Liver (tissue), 9 donors: ENCODE results near the gene CAMK1D. TPM values are rescaled to one million over a fixed set of nuclear protein-coding genes. Genes with fewer than 3 reads are reported as not detected.

Experiments used
- DNase-seq: peaks from one replicate; pipeline ENCODE4 v3.0.0-alpha.2; 2017; ENCODE audit warnings: low spot score
- H3K27ac ChIP-seq, 2 donors: one replicate each; pipeline ENCODE4 v1.7.0; 2013; ENCODE audit warnings: inconsistent platforms in 2 of 2, low read length in 2 of 2, control low read depth in 1 of 2, low read depth in 1 of 2, mild to moderate bottlenecking in 1 of 2
- H3K27me3 ChIP-seq, 4 donors: one replicate each; pipeline versions ENCODE4 v1.6.1 to v1.7.0; 2013; ENCODE audit warnings: low read length in 3 of 4, inconsistent platforms in 1 of 4, mild to moderate bottlenecking in 1 of 4, moderate library complexity in 1 of 4; ENCODE audit not compliant: control insufficient read depth in 4 of 4, insufficient read depth in 4 of 4
- H3K36me3 ChIP-seq, 4 donors: one replicate each; pipeline versions ENCODE4 v1.6.1 to v1.7.0; 2013; ENCODE audit warnings: low read length in 3 of 4, mild to moderate bottlenecking in 3 of 4, low read depth in 1 of 4, moderate library complexity in 1 of 4; ENCODE audit not compliant: control insufficient read depth in 4 of 4, insufficient read depth in 3 of 4
- H3K4me1 ChIP-seq, 4 donors: one replicate each; pipeline versions ENCODE4 v1.6.1 to v1.7.0; 2013; ENCODE audit warnings: low read length in 3 of 4, mild to moderate bottlenecking in 3 of 4, moderate library complexity in 1 of 4; ENCODE audit not compliant: control insufficient read depth in 4 of 4, insufficient read depth in 4 of 4
- H3K4me3 ChIP-seq, 3 donors: one replicate each; pipeline versions ENCODE4 v1.6.1 to v1.7.0; 2013; ENCODE audit warnings: low read length in 3 of 3, control low read depth in 1 of 3, low read depth in 1 of 3, mild to moderate bottlenecking in 1 of 3
- H3K9ac ChIP-seq, 2 donors: one replicate each; pipeline ENCODE4 v1.7.0; 2013; ENCODE audit warnings: low read length in 2 of 2, mild to moderate bottlenecking in 2 of 2, moderate library complexity in 2 of 2, control low read depth in 1 of 2, low read depth in 1 of 2
- H3K9me3 ChIP-seq, 4 donors: one replicate each; pipeline versions ENCODE4 v1.6.1 to v1.7.0; 2013; ENCODE audit warnings: low read length in 3 of 4; ENCODE audit not compliant: control insufficient read depth in 4 of 4
- EGR1 ChIP-seq, 2 donors: IDR thresholded peaks; 2 replicates each; pipeline ENCODE4 v1.6.1; 2016 to 2018; ENCODE audit warnings: antibody characterized with exemption in 2 of 2, low read depth in 2 of 2
- FOXA1 ChIP-seq: IDR thresholded peaks from 2 replicates; pipeline ENCODE4 v1.6.1; 2016; ENCODE audit warnings: antibody characterized with exemption
- FOXA2 ChIP-seq: IDR thresholded peaks from 2 replicates; pipeline ENCODE4 v1.6.1; 2016; ENCODE audit warnings: antibody characterized with exemption
- GABPA ChIP-seq, 2 donors: IDR thresholded peaks in 1 of 2; conservative IDR thresholded peaks in 1 of 2; 2 replicates each; pipeline ENCODE4 v1.6.1; 2016; ENCODE audit warnings: antibody characterized with exemption in 2 of 2, mild to moderate bottlenecking in 1 of 2, moderate library complexity in 1 of 2
- HNF4A ChIP-seq, 2 donors: conservative IDR thresholded peaks; 2 replicates each; pipeline ENCODE4 v1.6.1; 2016; ENCODE audit warnings: antibody characterized with exemption in 2 of 2, mild to moderate bottlenecking in 2 of 2
- HNF4G ChIP-seq: IDR thresholded peaks from 2 replicates; pipeline ENCODE4 v1.6.1; 2016; ENCODE audit warnings: antibody characterized with exemption
- JUND ChIP-seq, 2 donors: IDR thresholded peaks; 2 replicates each; pipeline ENCODE4 v1.6.1; 2016; ENCODE audit warnings: antibody characterized with exemption in 2 of 2
- NR2F2 ChIP-seq: IDR thresholded peaks from 2 replicates; pipeline ENCODE4 v1.6.1; 2016; ENCODE audit warnings: antibody characterized with exemption
- RAD21 ChIP-seq, 2 donors: IDR thresholded peaks; 2 replicates each; pipeline ENCODE4 v1.6.1; 2016; ENCODE audit warnings: antibody characterized with exemption in 2 of 2, mild to moderate bottlenecking in 2 of 2
- RXRA ChIP-seq, 2 donors: IDR thresholded peaks; 2 replicates each; pipeline ENCODE4 v1.6.1; 2017 to 2018; ENCODE audit warnings: antibody characterized with exemption in 2 of 2, mild to moderate bottlenecking in 1 of 2
- SP1 ChIP-seq: IDR thresholded peaks from 2 replicates; pipeline ENCODE4 v1.6.1; 2018; ENCODE audit warnings: antibody characterized with exemption, mild to moderate bottlenecking
- TAF1 ChIP-seq: conservative IDR thresholded peaks from 2 replicates; pipeline ENCODE4 v1.6.1; 2016; ENCODE audit warnings: antibody characterized with exemption, mild to moderate bottlenecking
- YY1 ChIP-seq: IDR thresholded peaks from 2 replicates; pipeline ENCODE4 v1.6.1; 2016; ENCODE audit warnings: antibody characterized with exemption, mild to moderate bottlenecking
- WGBS: extraction: QIAGEN DNeasy Blood & Tissue Kit; methylation state at CpG from one replicate; pipeline ENCODE4 v1.1.7; 2013; 5-methylcytosine and 5-hydroxymethylcytosine counted together
- polyA plus RNA-seq, 2 donors: library from polyadenylated mRNA; stranded (reverse) in 1 of 2; unstranded in 1 of 2; fragments of 200-250 nt in 1 of 2; fragments of >200 nt in 1 of 2; fragmentation: Nextera tagmentation in 1 of 2; extraction: Ambion mirVana in 1 of 2; gene quantifications; one replicate each; pipeline versions ENCODE4 v1.2.1 to v1.2.3, GENCODE V29; 2013 to 2015
- total RNA-seq, 2 donors: library from RNA; depleted of rRNA; stranded (reverse); fragments of >200 nt; gene quantifications; one replicate each; pipeline ENCODE4 v1.2.3, GENCODE V29; 2014
- TF ChIP-seq, protein P1 (sequence below): IDR thresholded peaks from 2 replicates; pipeline ENCODE4 v1.6.1; 2016; ENCODE audit warnings: antibody characterized with exemption
- TF ChIP-seq, protein P2 (sequence below): IDR thresholded peaks from 2 replicates; pipeline ENCODE4 v1.6.1; 2016; ENCODE audit warnings: antibody characterized with exemption, mild to moderate bottlenecking
- TF ChIP-seq, protein P3 (sequence below): fragments of 150-350 bp; IDR thresholded peaks from 2 replicates; pipeline ENCODE4 v1.5.1; 2017; ENCODE audit warnings: improper control_type of control experiment, low read depth, low read length; ENCODE audit not compliant: missing input control
- TF ChIP-seq, protein P4 (sequence below): IDR thresholded peaks from 2 replicates; pipeline ENCODE4 v1.6.1; 2016; ENCODE audit warnings: antibody characterized with exemption
- TF ChIP-seq, protein P5 (sequence below): IDR thresholded peaks from 2 replicates; pipeline ENCODE4 v1.6.1; 2016; ENCODE audit warnings: antibody characterized with exemption
- donor health status: healthy.
- donor health status: healthy.
- donor health status: healthy.
- donor health status: healthy.
- donor health status: healthy.

CAMK1D gene
- total and polyA plus RNA-seq, 4 donors: 2.7 to 10.1 (median 4.2) TPM

DNA sequence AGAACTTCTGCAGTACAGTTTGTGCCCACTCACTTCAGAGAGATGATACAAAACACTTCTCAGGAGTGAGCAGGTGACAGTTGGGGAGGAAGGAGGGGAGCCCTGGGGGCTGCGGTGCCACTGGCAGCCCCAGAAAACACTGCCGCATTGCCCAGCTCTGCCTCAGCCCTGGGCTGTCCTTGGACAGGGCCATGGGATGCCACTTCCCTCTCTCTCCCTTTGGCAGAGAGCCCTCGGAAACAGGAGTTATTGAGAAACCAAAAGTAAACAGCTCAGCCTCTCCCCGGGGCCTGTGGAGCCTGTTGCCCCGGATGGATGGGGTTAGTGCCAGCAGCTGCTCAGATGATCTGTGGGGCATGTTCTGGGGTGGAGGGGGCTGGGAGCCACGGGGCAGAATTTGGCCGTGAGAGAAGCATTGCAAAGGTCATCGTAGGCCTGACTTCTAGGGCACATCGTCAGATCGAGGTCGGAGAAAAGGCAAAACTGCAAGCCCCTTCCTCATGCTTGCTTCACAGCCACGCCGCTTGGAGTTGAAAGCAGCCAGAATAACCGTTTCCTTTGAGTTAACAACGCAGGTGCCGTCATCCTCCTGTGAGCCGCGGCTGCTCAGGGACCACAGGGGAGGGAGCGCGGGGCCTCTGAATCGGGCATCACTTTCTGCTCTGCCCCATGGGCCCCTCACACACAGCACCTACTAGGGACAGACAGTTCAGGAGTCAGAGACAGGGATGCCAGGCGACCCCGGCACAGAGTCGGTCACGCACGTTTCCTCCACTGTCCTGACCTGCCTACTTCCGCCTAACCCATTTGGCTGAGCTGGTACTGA lies 256.4 kb downstream of the CAMK1D start:
- H3K4me3 ChIP-seq: peak overlapping the region in 1 of 3 donors; percentile 7
- peak overlapping the region; percentile 51 to 90 for H3K27ac ChIP-seq
- no peaks in the 10 kb centered on the region for H3K9me3 ChIP-seq
- no peaks in the 10 kb centered on the region for H3K27me3 ChIP-seq
- H3K9ac ChIP-seq: peak overlapping the region in 1 of 2 donors; percentile 44
- 29% methylated on average over 27 of the region's 27 CpGs for WGBS
- H3K4me1 ChIP-seq: peaks cover 9 to 41% (median 31%) of the 10 kb centered on the region in 4 donors
- no peaks in the 10 kb centered on the region for H3K36me3 ChIP-seq
- TF ChIP-seq YY1: peak; percentile 91
- TF ChIP-seq RAD21 (IDR thresholded peaks at IDR 0.05): peak; percentile 72 to 74
- TF ChIP-seq, protein P1, sequence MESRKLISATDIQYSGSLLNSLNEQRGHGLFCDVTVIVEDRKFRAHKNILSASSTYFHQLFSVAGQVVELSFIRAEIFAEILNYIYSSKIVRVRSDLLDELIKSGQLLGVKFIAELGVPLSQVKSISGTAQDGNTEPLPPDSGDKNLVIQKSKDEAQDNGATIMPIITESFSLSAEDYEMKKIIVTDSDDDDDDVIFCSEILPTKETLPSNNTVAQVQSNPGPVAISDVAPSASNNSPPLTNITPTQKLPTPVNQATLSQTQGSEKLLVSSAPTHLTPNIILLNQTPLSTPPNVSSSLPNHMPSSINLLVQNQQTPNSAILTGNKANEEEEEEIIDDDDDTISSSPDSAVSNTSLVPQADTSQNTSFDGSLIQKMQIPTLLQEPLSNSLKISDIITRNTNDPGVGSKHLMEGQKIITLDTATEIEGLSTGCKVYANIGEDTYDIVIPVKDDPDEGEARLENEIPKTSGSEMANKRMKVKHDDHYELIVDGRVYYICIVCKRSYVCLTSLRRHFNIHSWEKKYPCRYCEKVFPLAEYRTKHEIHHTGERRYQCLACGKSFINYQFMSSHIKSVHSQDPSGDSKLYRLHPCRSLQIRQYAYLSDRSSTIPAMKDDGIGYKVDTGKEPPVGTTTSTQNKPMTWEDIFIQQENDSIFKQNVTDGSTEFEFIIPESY: peak; percentile 95
- TF ChIP-seq, protein P2, sequence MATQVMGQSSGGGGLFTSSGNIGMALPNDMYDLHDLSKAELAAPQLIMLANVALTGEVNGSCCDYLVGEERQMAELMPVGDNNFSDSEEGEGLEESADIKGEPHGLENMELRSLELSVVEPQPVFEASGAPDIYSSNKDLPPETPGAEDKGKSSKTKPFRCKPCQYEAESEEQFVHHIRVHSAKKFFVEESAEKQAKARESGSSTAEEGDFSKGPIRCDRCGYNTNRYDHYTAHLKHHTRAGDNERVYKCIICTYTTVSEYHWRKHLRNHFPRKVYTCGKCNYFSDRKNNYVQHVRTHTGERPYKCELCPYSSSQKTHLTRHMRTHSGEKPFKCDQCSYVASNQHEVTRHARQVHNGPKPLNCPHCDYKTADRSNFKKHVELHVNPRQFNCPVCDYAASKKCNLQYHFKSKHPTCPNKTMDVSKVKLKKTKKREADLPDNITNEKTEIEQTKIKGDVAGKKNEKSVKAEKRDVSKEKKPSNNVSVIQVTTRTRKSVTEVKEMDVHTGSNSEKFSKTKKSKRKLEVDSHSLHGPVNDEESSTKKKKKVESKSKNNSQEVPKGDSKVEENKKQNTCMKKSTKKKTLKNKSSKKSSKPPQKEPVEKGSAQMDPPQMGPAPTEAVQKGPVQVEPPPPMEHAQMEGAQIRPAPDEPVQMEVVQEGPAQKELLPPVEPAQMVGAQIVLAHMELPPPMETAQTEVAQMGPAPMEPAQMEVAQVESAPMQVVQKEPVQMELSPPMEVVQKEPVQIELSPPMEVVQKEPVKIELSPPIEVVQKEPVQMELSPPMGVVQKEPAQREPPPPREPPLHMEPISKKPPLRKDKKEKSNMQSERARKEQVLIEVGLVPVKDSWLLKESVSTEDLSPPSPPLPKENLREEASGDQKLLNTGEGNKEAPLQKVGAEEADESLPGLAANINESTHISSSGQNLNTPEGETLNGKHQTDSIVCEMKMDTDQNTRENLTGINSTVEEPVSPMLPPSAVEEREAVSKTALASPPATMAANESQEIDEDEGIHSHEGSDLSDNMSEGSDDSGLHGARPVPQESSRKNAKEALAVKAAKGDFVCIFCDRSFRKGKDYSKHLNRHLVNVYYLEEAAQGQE: peak; percentile 85
- peak; percentile 100 for TF ChIP-seq FOXA1
- TF ChIP-seq NR2F2: peak; percentile 85
- TF ChIP-seq JUND (IDR thresholded peaks at IDR 0.05): peak; percentile 36 to 91
- peak; percentile 93 for TF ChIP-seq SP1
- TF ChIP-seq, protein P3, sequence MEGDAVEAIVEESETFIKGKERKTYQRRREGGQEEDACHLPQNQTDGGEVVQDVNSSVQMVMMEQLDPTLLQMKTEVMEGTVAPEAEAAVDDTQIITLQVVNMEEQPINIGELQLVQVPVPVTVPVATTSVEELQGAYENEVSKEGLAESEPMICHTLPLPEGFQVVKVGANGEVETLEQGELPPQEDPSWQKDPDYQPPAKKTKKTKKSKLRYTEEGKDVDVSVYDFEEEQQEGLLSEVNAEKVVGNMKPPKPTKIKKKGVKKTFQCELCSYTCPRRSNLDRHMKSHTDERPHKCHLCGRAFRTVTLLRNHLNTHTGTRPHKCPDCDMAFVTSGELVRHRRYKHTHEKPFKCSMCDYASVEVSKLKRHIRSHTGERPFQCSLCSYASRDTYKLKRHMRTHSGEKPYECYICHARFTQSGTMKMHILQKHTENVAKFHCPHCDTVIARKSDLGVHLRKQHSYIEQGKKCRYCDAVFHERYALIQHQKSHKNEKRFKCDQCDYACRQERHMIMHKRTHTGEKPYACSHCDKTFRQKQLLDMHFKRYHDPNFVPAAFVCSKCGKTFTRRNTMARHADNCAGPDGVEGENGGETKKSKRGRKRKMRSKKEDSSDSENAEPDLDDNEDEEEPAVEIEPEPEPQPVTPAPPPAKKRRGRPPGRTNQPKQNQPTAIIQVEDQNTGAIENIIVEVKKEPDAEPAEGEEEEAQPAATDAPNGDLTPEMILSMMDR: no peak
- TF ChIP-seq EGR1 (IDR thresholded peaks at IDR 0.05; ENCODE audit: low read depth in 2 of 2): peak; percentile 50 to 92
- TF ChIP-seq, protein P4, sequence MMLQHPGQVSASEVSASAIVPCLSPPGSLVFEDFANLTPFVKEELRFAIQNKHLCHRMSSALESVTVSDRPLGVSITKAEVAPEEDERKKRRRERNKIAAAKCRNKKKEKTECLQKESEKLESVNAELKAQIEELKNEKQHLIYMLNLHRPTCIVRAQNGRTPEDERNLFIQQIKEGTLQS: no peak
- peak in 1 of 2 donors; percentile 66 for TF ChIP-seq GABPA (IDR thresholded peaks at IDR 0.05 in 1 of 2, conservative IDR thresholded peaks at IDR 0.05 in 1 of 2)
- TF ChIP-seq HNF4G: peak; percentile 68
- TF ChIP-seq, protein P5, sequence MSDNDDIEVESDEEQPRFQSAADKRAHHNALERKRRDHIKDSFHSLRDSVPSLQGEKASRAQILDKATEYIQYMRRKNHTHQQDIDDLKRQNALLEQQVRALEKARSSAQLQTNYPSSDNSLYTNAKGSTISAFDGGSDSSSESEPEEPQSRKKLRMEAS: peak; percentile 99
- peak; percentile 79 to 91 for TF ChIP-seq HNF4A (conservative IDR thresholded peaks at IDR 0.05)
- TF ChIP-seq RXRA (IDR thresholded peaks at IDR 0.05): peak; percentile 95 to 98
- TF ChIP-seq FOXA2: peak; percentile 99
- TF ChIP-seq TAF1: peak; percentile 63
- peak; percentile 64 for DNase-seq
